ENCODE results near the gene ZPBP. TPM values are rescaled to one million over a fixed set of nuclear protein-coding genes. Genes with fewer than 3 reads are reported as not detected.
"Not testable (repeated sequence)": the region's sequence is repeated elsewhere in the genome, so short reads cannot be mapped to it uniquely, and the experiment has no call there.

The ZPBP gene
- total RNA-seq, 1 experiment from 2014 or later = not detected

DNA sequence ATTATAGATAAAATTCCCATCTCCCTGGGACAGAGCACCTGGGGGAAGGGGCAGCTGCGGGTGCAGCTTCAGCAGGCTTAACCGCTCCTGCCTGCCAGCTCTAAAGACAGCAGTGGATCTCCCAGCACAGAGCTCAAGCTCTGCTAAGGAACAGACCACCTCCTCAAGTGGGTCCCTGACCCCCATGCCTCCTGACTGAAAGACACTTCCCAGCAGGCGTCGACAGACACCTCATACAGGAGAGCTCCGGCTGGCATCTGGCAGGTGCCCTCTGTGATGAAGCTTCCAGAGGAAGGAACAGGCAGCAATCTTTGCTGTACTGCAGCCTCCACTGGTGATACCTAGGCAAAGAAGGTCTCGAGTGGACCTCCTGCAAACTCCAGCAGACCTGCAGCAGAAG lies 51.9 kb downstream of the ZPBP start:
- DNase-seq (ENCODE audit: low read depth) = not testable (repeated sequence)

DNA sequence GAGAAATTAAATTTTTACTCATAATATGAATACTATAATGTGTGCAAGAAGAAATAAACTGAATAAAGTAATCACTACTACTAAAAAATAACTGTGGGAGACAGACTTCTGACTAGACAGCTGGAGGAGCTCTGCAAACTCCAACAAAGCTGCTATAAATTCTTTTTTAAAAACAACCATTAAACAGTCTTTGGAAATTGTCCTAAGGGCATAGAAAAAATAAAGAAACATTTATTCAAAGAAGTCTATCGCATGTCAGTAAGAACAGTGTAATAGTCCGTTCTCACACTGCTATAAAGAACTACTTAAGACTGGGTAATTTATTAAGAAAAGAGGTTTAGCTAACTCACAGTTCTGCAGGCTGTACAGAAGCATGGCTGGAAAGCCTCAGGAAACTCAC lies 56.0 kb downstream of the ZPBP start:
- no peak for DNase-seq (ENCODE audit: low read depth)

DNA sequence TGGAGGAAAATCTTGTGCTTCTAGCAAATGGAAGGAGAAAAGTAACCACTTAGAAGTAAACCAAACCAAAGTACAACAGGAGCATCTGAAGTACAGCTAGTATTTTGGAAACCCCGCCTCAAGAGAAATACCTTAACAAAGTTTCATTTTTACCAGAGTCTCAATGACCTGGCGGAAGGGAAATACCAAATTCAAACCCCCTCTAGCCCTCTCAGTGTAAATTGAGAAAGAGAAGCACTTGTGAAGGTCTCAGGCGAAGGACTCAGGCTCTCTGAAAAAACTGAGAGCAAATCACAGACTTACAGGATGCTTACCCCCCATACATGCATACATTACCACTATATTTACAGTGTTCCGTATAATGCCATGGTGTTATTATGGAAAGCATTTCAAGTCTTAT lies 70.1 kb downstream of the ZPBP start:
- DNase-seq (ENCODE audit: low read depth) = no peak

DNA sequence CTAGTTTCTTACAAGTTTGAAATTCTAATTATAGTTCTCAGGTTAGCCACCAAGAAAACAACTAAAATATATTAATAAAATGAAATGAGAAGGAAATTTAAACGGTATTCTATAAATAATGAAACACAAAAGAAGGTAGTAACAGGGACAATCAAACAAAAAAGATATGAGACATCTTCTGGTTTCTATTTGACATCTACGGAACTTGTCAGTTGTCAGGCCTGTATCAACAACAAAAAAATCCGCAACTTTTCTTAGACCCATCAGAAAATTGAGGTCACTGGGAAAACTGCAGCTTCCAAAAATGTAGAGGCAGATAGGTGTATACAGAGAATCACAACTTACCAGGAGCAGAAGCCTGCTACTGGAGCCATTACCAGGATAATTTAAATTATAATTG lies 70.6 kb downstream of the ZPBP start:
- DNase-seq (ENCODE audit: low read depth) = no peak

DNA sequence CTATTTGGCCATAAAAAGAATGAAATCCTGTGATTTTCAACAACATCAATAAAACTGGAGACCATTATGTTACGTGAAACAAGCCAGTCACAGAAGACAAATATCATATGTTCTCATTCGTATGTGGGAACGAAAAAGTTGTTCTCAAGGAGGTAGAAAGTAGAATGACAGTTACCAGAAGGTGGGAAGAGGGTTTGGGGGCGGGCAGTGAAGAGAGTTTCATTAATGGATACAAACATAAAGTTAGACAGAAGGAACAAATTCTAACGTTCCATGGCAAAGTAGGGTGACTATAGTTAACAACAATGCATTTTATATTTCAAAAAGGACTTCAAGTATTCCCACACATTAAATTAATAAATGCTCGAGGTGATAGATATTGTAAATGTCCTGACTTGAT lies 97.4 kb downstream of the ZPBP start:
- DNase-seq (ENCODE audit: low read depth) = no peak

DNA sequence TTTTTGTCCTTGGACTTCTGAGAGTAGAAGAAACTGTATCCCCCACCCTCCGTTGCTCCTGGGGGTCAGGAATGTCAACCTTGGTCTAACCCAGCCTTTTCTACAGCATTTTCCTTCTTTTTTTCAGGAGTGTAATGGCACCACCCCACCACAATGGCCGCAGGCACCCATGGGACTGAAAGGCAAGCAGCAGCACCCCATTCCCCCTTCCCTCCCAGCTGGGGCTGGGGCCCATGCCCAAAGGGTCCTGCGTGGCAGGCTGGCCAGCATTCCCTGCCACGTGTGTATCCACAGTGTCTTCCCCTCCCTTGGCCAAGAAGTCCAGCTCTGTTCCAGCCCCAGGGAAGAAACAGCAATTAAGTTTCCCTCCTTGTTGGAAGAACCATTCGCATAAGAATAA lies 106.9 kb downstream of the ZPBP start:
- DNase-seq (ENCODE audit: low read depth) = no peak

DNA sequence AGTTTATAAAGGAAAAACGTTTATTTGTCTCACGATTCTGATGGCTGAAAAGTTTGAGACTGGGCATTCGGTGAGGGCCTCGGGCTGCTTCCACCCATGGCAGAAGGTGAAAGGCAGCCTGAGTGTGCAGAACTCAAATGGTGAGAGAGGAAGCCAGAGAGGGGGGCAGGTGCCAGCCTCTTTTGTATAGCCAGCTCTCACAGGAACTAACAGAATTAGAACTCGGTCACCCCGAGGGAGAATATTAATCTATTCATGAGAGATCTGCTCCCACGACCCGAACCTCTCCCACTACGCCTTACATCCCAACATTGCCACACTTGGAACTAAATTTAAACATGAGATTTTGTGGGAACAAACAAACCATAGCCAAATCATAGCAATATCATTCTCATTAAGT lies 112.6 kb downstream of the ZPBP start:
- DNase-seq (ENCODE audit: low read depth) = no peak

DNA sequence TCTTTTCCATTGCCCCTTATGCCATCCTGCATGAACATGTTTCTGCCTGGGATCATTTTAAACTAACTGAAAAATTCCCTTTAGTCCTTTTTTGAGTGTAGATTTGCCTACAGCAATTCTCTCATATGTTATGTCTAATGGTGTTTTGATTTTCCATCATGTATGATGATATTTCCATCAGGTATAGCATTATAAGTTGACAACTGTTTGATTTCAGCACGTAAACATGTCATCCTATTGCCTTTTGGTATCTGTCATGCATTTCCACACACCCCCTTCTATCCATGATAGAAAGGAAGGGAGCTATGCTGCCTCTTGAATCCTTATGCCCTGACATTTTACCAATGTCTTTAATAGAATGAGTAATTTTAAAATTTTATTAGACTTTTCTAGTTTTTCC lies 116.8 kb downstream of the ZPBP start:
- DNase-seq (ENCODE audit: low read depth) = no peak

DNA sequence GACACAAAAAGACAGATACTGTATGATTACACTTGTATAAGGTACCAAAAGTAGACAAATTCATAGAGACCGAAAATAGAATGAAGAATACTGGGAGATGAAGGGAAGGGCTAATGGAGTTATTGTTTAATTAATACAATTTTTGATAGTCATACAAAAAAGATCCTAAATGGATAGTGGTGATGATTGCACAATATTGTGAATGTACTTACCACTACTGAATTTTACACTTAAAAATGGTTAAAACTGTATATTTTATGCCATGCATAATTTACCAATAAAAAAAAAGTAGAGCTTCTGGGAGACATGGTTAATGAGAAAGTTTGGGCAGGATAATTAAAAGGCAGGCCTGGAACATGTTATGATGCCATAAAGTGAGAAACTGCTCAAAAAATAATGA lies 119.0 kb downstream of the ZPBP start:
- no peak for DNase-seq (ENCODE audit: low read depth)

DNA sequence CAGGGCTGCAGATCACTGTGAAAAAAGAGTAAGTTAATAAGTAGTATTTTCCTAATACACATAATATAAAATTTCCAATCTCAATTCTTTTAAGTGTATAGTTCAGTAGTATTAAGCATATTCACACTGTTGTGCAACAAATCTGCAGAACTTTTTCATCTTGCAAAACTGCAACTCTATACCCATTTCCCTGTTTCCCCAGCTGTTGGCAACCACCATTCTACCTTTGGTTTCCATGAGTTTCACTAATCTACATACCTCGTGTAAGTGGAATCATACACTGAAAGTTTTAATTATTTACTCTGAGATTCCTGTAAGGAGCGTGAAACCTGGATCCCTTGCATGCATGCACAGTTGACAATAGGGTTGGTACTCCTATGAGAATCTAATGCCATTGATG lies 155.4 kb downstream of the ZPBP start:
- no peak for DNase-seq (ENCODE audit: low read depth)

DNA sequence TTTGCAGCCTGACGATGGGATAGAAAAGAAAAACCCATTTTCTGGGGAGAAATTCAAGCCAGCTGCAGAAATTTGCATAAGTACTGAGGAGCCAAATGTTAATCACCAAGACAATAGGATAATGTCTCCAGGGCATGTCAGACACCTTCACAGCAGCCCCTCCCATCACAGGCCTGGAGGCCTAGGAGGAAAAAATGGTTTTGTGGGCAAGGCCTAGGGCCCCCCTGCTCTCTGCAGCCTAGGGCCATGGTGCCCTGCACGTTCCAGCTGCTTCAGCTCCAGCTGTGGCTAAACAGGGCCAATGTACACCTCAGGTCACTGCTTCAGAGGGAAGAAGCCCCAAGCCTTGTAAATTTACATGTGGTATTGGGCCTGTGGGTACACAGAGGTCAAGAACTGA lies 161.4 kb downstream of the ZPBP start:
- no peak for DNase-seq (ENCODE audit: low read depth)

DNA sequence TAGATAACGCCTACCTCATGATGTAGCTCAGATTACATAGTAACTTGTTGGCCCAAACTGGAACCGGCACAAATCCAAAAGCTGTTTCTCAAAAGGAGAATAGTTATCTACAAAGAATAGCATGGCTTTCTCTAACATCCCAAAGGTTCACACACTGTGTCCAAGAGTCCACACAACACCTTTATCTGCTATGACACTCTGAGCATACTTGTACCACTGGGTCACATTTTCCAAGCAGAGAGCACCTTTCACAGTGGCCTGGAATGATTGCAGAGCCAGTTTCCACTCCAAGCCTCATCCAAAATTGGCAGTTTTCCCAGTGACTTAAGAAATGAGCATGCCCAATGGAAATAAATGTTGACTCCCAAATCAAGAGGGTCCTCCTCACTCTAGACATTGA lies 164.3 kb downstream of the ZPBP start:
- no peak for DNase-seq (ENCODE audit: low read depth)

DNA sequence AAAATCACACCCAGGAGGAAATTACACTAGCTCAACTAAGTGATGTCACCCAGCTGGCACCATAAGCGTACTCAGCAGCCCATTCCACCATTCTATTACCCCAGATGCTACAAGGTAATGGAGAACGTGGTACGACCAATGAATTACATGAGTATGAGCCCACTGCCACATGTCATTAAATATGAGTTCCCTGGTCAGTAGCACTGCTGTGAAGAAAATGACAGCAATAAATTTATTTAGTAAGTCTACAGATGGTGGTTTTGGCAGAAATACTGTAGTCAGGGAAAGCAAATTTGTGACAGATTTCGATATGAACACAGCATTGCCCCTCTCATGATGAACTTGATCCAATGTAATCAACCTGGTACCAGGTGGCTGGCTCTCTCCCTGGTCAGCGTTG lies 165.4 kb downstream of the ZPBP start:
- DNase-seq (ENCODE audit: low read depth) = no peak

DNA sequence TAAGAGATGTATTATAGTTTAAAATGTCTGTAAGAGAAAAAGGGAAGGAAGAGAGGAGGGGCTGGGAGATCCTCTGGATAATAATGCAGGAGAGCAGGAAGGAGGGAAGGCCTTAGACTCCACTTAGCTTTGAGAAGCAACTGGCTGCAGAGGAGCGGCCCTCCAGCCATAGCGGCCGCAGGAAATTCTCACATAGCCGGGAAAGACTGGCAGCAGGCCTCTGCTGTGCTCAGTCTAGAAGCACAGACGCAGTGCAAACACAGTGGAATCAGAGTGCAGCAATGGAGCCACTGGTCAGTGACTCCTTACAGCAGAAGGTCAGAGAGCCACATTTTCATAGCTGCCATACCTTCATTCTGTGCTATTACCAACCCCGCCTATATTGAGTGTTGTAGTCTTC lies 166.3 kb downstream of the ZPBP start:
- DNase-seq (ENCODE audit: low read depth) = no peak

DNA sequence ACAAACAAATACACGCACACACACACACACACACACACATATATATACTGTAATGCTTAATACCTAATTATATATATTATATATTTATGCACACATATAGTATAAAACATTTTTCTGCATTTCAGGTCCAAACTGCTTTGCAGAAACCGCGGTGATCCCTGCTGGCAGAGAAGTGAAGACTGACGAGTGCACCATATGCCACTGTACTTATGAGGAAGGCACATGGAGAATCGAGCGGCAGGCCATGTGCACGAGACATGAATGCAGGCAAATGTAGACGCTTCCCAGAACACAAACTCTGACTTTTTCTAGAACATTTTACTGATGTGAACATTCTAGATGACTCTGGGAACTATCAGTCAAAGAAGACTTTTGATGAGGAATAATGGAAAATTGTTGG lies 181.1 kb downstream of the ZPBP start:
- no peak for DNase-seq (ENCODE audit: low read depth)

DNA sequence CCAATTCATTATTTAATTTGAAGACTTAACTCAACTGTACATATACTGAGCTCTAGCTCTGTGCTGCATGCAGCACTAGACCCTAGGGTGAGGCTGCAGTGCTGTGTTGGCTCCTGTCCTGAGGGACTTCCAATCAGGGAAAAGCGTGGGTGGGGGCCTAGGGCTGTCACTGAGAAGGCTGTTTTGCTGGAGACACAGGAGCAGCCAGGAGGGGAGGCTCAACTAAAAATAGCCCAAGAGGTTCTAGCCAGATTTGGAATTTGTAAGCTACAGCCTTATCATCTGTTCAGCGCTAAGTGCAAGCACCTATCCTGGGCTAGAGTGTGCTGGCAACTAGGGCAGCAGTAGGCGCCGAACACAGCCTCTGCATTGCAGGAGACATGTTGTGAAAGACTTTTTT lies 198.5 kb downstream of the ZPBP start:
- no peak for DNase-seq (ENCODE audit: low read depth)

DNA sequence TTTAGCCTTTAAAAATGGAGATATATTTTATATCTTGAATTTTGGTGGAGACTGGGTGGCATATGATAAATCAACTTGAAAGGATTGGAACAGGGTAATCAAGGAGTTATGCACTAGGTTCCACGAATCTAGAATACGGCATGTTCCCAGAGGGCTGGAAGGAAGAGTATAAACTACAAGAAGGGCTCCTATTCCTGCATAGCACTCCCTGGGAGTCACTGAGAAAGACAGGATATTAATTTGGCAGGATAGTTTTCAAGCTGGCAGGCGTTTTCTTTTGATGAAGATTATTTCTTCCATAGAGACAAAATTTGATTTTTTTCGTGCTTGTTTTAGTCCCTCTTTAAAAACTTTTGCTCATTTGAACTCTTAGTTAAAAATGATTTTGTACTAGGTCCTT lies 199.9 kb downstream of the ZPBP start:
- no peak for DNase-seq (ENCODE audit: low read depth)

DNA sequence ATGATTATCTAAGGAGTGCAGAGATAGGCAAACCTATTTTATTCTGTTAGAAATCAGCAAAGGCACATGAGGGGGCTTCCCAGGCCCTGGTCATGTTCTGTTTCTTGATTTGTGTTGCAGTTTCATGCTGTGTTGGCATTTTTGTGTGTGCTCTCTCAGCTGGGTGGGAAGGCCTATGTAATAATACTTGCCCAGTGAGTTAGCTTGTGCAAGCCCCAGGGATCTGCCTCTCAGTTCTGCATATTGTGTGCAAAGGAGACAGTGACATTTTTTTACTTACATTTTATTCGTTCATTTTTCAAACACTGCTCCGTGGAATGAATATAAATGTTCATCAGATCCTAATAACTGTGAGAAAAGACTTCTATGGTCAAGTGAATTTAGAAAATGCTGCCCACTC lies 200.6 kb downstream of the ZPBP start:
- DNase-seq (ENCODE audit: low read depth) = no peak

Other genes starting within 250 kb of the ZPBP start
- gene IKZF1, start 211.5 kb upstream of the ZPBP start, total RNA-seq (2014; rRNA removed; shearing (Covaris generic)) = not detected in 2 replicates

Measured in M059J (cell line).